GM21723 (cell line): ENCODE results near the gene DHX58.

ENCODE experiments used
- ATAC-seq: cut with Tn5 transposase; IDR thresholded peaks from one replicate; pipeline ENCODE4 v1.9.1; 2021; ENCODE audit warnings: mild to moderate bottlenecking, moderate library complexity; ENCODE audit not compliant: unreplicated experiment

DHX58 gene

DNA sequence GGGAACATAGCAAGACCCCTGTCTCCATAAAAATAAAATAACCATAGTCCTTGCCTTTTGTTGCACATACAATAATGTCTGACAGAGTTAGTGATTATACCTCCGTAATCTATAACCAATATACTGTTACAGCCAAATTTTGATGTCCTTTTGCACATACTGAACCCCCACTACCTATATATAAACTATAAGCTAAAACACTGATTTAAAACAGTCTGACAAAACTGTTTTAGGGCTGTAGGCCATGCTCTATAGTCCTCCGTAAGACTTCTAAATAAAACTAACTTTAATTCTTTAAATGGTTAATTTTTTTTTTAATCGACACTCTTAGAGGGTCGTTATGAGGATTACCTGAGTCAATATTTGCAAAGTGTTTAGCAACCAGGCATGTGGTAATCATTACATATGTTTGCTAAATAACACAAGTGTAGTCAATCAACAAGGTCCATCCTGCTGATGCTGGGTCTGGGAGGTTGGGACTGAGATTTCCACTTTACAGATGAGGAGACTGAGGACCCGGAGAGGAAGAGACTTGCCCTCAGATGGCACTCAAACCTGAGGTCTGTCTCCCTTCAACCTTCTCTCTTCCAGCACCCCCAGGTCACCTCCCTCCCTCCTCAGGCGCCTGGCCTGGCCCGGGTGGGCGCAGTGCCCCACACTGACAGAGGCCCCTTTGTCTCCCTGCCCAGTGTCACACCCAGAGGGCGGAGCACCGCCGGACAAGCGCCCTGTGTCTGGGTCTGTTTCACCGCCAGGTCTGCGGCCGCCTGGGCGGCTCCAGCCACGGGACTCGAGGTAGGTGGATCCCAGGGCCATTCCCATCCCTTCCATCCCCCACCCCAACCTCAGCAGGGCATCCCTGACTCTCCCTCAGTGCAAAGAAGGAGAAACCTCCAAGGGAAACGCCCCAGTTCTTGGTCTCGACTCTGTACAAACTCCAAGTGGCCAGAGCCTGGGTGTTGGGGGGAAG is 24.5 kb downstream of the DHX58 start:
- ATAC-seq, result no peak

DNA sequence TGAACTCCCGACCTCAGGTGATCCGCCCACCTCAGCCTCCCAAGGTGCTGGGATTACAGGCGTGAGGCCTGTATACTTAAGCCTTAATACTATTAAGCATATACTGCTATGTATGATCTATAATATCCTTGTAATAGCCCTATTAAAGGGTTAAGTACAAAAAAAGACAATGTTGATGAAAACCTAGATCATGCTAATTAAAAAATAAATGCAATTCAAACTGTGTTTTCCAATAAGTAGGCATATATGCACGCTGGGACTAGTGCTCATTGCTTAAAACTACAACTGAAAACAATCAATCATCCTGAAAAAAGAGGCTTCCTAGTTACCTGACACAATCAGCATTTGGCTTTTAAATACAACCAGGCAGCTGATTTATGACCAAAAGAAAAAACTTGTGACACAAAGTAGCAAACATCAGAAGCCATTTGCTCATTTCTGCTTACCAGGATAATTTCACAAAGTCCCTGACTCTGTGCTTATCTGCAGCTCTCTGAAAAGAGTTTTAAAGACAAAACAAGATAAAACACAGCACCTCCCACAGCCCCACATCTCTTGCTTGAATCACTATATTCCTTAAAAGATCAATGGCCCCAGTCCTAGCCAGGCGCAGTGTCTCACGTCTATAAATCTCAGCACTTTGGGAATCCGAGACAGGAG is 25.3 kb downstream of the DHX58 start:
- no peak for ATAC-seq

DNA sequence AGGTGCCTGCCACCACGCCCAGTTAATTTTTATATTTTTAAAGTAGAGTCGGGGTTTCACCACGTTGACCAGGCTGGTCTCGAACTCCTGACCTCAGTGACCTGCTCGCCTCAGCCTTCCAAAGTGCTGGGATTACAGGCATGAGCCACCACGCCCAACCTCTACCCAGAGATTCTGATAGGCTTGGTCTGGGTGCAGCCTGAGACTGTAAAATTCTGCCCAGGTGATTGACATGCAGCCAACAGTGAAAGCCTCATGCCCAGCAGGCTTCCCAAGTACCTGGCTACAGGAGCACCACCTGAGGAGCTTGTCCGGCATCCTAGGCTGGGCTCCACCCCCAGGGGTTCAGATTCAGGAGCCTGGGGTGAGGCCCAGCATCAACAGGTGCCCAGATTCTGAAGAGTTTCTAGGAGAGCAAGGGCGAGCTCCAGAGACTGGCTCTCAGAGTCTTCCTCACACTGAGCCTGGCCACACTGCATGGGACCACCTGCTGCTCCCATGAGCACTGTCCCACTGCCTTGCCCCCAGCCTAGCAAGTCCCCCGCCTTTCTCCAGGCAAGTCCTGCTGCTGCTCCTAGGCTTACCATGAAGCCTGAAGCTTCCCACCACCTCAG is 30.9 kb downstream of the DHX58 start:
- ATAC-seq, result no peak

DNA sequence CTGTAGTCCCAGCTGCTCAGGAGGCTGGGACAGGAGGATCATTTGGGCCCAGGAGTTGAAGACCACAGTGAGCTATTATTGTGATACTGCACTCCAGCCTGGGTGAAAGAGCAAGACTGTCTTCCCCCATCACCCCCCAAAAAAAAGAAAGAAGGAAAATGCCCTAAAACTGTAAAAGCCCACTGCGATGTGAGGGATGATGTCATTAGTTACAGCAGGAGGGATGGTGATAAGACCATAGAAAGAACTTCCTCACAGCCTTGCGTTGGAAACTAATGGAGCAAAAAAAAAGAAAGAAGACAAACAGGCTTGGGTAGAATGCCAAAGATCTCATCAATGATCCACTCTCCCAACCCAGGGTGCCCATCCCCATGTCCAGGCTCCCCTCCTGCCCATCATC is 33.0 kb downstream of the DHX58 start:
- no peak for ATAC-seq

DNA sequence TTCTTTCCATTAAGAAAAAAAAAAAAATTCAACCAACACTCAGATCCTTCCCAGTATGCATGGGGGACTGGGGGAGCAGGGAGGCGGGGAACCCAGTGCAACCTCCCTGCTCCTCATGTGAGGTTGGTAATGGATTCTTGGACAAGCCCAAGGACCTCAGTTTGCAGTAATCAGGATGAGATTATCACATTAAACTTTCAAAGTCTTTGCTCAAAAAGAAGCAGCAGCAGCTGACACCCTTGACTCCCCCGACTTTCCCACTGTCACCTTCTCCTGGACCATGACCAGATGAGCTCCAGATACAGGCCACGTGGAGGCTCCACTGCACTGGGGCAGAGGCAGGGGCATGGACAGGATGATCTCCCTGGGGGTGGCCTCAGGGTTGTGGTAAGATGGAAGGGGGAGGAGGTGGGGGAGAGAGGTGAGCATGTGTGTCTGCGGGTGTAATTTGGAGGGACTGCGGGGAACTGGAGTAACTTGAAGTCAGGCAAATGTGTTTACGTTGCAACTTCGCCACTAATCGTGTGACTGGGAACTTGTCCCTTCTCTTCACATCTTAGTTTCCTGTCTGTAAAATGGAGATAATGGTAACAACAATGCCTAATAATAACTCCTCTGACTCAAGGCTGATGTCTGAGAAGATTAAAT is 34.0 kb downstream of the DHX58 start:
- no peak for ATAC-seq

DNA sequence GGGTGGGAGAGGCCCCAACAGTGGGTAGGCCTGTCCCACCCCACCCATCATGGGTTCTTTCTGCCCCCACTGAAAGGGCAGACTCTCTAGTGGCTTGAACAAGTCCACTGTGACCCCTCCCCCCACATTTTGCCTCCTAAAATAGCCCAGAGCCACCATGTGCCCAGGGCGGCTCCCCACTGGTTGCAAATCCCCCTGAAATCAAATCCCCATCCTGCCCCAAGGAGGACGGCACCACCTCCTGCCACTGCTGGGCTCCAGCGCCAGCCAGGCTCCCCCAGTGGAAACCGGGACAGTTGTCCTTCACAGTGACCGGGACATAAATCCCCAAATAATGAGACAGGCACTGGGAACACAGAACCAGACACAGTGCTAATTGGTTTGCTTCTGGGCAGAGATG is 34.8 kb downstream of the DHX58 start:
- ATAC-seq, result no peak

DNA sequence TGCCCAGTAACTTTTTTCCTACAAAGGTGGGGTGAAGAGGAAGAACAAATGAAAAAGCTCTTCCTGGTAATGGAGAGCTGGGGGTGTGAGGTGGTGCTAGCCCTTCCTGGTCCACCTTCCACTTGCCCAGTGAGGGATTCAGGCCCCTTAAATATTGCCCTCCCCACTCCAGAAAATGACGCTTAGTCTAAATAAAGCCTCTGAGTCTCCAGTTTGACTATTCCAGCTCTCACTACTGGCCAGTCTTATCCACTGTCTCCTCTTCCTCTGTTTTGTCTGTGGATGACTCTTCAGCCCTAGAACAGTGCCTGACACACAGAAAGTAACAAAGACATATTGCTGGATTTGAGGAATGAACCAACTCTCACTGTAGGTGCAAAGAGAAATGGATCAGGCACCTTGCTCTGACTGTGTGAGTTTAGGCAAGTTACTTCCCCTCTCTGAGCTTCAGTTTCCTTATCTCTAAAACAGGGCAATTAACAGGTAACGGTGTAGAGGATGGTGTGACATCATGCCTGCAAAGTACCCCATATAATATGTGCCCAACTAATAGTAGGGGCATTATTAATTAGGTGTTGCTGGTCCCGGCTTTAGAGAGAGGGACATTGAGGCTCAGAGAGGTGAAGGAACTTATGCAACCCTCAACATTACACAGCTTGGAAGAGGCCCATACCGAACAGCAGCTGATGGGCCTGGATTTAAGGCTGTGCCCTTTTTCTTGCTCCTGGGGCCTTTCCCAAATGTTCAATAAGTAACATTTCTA is 35.5 kb downstream of the DHX58 start:
- ATAC-seq, result no peak

DNA sequence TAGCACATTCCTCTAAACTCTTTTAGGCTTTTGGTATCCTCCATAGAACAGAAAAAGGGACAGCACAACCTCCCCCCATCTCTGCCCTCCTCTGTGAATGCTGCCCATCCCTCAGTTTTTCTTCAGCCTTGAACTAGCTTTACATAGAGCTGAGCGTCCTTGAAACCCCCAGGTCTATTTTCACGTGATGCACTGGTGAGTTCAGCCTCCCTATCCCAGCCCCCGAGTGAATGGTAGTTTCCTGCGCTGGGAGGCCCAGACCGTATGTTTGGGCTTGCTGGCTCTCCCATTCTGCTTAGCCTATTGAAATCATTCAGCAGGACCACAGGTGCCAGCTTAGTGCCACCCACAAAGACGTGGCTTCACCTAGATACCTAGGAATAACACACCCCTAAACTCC is 36.7 kb downstream of the DHX58 start:
- ATAC-seq, result no peak

DNA sequence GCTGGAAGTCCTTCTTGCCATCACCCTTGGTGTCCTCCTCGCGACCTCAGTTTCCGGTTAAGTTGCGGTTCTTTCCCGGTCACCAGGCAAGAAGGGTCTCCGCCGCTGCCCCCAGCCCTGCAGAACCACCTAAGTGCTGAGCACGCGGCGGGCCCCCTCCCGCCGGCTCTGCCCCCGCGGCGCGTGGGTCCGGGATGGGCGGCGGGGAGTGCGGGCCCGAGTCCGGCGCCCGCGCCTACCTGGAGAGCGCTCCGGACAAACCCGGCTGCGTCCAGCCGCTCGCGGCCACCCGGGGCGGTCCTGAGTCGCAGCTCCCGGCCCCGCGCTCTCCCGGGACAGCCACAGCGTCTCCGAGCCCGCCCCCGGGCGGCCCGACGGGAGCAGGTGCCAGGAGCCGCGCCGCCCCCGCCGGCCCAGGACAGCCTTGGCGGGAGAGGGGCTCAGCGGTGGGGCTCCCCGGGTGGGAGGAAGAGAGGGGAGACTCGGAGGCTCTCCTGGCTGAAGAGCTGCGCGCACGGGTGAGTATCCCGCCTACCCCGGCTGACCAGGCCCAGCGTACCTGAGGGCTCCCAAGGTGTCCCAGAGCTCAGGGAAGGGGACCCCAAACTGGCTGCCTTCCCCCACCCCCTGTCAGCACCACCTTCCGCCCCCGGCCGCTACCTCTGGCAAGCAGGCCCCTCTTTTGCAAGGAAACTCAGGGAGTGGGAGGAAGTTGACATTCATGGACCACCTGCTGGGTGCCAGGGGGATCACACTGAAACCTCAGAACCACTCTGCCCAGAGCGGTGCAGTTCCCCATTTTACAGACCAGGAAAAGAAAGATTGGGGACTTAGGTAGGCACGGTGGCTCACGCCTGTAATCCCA is 40.0 kb downstream of the DHX58 start:
- ATAC-seq, result no peak

DNA sequence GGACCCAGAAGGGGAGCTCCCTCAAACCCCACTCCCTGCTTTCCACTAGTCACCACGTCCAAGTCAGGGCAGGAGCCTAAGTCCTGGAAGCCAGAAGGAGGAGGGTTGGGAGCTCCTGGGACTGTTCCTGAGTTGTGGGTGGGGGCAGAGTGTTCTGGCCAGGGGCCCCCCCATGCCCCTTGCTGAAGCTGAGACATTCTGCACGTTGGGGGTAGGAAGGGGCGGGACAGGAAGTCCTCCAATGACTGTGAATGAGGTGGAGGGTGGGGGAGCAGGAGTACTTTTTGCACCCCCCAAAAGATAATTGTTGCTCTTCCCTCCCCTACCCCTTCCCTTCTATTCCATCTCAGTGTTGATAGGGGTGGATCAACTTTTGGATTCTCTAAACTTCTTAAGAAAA is 40.7 kb downstream of the DHX58 start:
- no peak for ATAC-seq

DNA sequence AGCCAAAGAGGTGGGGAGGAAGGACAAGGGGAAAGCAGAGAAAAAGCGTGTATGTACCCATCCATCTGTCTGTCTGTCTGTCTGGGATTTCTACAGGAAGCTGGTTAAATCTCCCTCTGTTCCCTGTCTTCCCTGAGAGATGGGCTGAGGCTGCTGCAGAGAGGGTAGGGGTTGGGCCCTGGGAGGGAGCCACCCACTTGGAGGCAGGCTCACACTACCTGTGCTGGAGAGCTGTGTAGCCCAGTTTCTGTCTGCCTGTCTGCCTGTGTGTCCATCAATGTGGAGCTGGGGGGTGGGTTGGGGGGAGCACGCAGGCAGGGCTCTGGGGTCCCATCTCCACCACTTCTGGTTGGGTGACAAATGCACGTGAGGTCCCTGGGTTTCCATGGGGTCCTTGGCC is 43.5 kb downstream of the DHX58 start:
- no peak for ATAC-seq

DNA sequence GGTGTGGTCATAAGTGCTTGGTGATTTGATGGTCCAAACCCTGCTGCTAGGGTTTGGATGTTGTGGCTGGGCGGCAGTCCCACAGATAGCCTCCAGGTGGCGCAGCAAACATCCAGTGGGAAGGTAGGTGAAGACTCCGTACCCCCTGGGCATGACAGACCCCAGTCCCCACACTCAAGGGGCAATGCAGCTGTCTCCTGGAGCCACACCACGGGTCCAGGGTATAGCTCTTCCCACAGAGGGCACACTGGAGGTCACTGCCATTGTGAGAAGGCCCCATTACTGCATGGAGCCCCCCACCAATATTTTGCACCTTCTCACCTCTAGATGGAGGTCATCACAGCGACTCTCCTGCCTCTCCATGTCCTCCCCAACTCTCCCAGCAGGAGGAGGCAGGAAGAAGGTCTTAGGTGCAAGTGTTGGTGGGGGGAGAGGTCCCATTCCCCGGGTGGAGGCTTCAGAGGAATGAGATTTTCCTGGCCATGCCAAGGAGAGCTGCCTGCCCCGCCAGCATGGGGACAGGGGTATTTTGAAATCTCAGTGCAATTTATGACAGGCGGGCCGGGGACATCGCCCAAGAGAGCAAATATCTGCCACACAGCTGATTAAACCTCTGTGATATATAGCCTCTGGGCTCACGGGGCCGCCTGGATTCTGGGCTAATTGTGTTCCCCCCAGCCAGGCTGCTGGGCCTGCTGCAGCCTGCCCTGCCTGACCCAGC is 45.0 kb downstream of the DHX58 start:
- ATAC-seq, result no peak

DNA sequence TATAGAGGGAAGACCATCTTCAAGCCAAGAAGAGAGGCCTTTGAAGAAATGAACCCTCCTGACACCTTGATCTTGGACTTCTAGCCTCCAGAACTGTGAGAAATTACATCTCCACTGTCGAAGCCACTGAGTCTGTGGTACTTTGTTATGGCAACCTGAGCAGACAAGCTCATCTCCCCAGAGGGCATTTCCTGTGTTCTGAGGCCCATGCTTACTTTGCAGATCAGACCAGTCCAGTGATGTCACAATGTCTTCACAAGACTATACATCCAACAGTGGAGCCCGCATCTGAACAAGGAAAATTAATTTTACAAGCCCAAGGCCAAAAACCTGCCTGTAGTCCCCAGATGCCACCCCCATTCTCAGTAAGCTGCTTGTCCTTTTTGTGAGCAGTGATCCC is 47.3 kb downstream of the DHX58 start:
- ATAC-seq, result no peak

DNA sequence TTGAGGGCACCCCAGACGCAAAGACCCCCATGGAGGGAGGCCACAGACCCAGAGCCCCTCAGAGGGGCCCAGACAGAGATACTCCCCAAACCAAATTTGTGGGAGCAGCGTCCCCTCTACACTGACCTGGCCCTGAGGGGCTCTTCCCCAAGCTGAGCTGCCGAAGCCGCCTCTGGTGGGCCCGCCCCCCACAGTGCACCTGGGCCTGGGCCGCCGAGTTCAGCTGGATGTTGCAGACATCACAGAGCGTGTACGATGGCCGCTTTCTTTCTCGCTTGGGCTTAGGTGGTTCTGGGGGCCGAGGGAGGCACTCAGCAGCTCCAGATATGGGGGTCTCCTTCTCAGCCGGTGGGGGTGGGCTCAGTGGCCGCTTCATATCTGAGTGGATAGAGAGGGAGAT is 49.8 kb downstream of the DHX58 start:
- no peak for ATAC-seq

DNA sequence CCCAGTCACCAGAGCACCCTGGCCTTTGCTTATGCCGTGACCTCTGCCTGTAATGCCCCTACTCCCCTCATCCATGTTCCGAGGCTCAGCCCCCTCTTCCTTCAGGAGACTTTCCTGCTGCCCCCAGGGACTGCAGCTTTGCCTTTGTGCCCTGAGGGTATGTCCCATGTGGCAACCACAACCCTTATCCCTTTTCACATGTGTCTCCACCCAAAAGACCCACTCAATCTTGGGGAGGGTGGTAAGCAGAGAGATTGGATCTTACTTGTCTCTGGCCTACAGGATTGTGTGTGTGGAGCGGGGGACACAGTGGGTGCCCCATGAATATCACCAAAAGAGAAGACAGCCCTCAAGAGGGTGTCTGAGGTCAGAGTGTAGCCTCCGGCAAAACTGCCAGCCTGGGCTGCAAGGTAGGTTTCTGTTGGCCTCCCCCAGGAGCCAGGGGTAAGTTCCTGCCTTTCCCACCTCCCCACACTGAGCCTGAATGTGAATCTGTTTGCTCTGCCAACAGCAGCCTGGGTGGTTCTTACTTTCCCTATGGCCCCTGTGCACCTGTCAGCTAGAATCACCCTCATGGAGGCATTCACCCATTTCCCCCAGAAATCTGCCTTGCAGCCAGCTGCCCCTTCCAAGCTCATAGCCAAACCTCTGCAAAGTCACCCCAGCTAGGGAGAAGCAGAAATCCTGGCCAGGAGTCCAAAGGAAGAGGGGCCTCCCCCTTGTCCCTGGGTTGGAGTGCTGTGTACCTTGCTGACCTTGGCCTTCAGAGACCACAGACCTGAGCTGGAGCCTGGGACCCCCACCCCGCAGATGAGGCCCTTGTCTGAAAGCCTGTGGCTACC is 50.6 kb downstream of the DHX58 start:
- ATAC-seq, result no peak

DNA sequence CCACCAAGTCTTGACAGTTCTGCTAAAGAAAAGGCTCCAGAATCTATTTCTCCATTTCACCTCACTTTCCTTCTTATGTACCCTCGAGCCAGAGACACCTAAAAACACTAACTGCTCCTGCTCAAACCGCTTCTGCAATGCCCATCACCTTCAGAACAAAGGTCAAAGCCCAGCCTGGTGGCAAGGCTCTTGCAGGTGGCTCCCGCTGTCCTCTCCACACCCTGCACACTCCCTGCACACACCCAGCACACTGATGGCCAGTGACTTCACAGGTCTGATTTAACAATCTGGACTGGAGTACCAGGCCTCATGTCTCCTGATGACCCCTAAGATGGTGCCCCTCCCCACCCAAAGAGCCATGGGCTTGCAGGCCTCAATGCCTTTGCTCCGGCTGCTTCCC is 52.3 kb downstream of the DHX58 start:
- ATAC-seq, result no peak

DNA sequence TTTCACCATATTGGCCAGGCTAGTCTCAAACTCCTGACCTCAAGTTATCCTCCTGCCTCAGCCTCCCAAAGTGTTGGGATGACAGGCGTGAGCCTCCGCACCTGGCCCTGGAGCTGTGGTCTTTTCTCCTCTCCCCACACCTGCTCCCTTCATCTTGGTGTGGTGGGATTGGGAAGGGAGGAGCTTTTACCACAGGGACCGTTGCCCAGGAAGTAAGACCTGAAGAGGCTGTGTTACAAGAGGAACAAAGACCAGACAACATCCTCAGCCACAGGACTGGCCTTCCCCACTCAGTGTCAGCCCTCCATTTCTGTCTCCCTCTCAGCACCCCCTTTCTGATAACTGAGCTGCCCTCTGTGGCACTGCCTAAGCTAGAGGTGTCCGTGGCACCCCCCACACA is 52.7 kb downstream of the DHX58 start:
- no peak for ATAC-seq

DNA sequence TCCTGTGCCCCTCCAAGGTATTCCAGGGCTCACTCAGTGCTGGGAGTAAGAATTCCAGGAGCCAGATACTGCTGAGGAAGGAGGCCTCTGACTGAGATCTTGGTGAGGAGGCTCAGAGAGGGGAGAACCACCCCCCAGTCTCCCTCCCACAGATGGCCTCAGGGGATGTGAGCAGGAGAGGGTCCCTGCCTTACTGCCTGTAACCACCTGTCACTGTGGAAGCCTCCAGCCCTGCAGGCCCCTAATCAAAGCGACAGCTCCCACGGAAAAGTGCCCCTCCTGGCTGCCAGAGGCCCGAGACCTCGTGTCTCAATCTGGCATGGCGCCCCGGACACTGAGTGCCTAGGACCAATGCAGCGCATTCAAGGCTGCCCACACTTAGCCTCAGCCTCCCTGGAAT is 54.5 kb downstream of the DHX58 start:
- ATAC-seq, result no peak
